ENCODE data around the gene SLC4A3.
"Not testable (repeated sequence)": the region's sequence is repeated elsewhere in the genome, so short reads cannot be mapped to it uniquely, and the experiment has no call there.

SLC4A3 gene

GRCh38 chr2:219645631-219646527, 18.4 kb downstream of the SLC4A3 start:
- peak in 20 of 56 donors; percentile 9 to 59 (median 30) for DNase-seq

- no peak for DNase-seq
Measured at GRCh38 chr2:219648176-219648575, 20.7 kb downstream of the SLC4A3 start.

GRCh38 chr2:219648963-219649362, 21.5 kb downstream of the SLC4A3 start:
- no peak for DNase-seq

GRCh38 chr2:219650426-219651248, 23.2 kb downstream of the SLC4A3 start:
- peak in 7 of 56 donors; percentile 11 to 41 (median 30) for DNase-seq

DNA sequence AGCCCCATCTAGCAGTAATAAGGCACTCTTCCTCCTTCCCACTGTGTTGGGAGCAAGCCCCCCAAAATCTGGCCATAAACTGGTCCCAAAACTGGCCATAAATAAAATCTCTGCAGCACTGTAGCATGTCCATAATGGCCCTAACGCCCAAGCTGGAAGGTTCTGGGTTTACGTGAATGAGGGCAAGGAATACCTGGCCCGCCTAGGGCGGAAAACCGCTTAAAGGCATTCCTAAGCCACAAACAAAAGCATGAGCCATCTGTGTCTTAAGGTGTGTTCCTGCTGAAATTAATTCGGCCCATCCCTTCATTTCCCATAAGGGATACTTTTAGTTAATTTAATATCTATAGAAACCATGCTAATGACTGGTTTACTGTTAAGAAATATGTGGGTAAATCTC, 24.2 kb downstream of the SLC4A3 start:
- not testable (repeated sequence) for DNase-seq

DNA sequence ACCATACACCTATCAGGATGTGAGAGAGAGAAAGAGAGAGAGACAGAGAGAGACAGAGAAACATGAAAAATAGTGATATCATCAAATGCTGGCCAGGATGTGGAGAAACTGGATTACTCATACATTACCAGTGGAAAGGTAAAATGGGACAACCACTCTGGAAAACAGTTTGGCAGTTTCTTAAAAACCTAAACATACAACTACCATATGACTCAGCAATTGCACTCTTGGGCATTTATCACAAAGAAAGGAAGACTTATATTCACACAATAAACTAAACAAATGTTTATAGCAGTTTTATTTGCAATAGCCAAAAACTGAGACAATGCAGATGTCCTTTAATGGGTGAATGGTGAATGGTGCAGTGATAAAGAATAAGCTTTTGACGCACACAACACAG, 29.1 kb downstream of the SLC4A3 start:
- DNase-seq, result no peak

DNA sequence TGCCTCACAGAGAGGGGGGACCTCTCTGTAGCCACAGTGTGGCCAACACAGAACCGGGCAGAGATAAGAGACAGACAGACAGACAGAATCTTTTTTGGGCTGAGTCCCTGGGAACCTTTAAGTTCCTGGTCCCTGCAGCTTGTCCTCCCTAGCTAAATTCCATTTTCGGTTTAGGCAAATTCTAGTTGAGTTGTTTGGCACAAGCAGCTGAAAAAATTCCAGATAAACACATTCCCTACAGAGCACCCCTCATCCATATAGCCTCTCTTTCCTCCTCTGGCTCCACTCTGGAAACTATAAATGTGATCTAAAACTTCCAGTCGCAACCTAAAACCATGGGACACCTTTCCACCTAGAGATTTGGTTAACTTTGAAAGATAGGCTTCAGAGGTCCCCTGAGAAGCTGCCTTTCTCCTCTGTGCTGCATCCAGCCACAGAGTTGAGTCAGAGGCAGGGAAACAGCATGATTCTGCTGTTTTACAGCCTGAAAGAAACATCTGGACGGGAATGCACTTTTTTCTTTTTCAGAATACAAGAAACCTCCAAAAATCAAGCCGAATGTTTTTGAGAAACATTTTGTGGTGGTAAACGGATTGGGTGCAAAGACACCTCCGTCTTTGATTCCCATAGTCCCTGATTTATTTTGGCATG, 30.9 kb downstream of the SLC4A3 start:
- DNase-seq, result no peak

DNA sequence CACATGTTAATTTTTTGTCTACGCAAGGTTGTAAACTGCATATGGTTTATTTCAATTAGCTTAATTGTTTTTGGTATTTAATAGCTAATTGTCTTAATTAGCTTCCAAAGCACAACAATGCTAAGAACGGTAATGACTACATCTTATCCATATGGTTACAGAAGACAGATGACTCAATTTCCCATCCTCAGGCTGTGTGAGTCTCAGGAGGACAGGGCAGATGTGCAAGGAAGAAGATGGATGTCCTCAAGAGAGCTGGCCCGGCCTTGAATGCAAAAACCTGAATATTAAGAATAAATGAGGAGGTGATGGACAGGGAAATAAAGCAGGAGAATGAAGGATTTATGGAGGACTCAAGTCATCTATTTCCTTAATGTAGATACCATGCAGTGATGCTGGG, 31.4 kb downstream of the SLC4A3 start:
- DNase-seq, result no peak

DNA sequence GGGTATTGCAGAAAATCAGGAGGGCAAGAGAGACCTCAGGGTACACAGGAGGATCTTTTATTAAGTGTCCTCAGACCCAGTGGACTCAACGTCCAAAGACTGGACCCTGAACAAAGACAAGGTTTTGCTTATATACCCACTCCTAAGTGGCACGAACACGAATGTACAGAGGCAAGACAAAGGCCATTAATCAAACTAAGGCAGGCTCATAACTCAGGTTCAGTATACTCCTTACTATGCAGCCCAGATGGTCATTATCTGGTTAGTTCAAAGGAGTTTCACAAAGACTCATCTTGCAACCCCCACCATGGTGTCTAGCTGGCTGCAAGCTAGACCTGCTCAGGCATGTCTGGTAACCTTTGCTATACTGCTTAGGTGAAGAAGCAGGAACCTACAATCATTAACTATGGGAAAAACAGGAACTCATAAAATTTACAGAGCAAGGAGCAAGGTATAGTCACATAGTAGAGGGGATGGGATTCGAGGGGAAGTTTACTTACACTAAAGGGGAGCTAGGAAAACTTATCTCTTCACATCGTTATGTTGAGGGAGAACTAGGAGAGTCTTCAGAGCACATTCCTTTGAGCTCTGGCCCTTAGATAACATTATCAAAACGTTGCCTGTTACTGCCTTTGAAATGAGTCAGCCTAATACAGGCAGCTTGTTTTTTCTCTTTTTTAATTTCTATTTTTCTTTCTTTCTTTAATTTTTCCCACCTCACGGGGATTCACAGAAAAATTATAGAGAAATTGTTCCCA, 33.9 kb downstream of the SLC4A3 start:
- no peak for DNase-seq

DNA sequence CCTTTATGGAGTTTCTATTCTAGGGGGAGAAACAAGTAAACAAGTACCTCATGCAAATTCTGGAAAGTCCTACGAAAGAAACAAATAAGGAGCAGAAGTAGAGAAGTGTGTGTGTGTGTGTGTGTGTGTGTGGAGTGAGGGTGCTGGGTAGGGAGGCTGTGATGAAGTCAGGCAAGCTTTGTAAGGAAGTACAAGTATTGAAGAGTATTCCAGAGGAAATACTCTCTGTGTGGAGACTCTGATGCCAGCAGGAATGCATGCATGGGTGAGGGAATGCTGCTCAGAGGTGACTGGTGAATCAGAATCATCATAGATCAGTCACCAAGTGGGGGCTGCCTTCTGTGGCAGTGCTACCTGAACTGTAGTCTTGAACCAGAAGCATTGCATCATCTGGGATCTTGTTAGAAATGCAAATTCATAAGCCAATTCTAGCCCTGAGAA, 34.5 kb downstream of the SLC4A3 start:
- DNase-seq, result peak in 12 of 56 donors; percentile 9 to 45 (median 24)

DNA sequence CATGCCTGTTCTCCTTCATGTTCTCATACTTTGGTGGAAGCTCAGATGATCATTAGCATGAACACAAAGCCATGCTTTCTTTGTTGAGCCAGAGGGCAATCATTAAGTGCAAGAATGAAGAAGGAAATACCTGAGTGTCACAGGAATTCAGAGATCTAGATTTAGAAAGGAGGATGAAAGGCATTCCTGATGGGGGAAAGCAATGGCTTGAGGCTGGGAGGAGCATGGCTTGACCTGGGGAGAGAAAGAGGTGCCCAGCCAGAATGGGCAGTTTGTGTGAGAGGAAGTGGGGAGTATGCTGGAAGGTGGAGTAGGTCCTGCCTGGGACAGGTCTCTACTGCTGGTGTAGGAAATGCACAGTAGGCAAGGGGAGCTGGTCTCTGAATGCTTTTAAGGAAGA, 35.1 kb downstream of the SLC4A3 start:
- no peak for DNase-seq

GRCh38 chr2:219663116-219663762, 35.8 kb downstream of the SLC4A3 start:
- DNase-seq, result no peak

GRCh38 chr2:219664041-219664440, 36.6 kb downstream of the SLC4A3 start:
- no peak for DNase-seq

DNA sequence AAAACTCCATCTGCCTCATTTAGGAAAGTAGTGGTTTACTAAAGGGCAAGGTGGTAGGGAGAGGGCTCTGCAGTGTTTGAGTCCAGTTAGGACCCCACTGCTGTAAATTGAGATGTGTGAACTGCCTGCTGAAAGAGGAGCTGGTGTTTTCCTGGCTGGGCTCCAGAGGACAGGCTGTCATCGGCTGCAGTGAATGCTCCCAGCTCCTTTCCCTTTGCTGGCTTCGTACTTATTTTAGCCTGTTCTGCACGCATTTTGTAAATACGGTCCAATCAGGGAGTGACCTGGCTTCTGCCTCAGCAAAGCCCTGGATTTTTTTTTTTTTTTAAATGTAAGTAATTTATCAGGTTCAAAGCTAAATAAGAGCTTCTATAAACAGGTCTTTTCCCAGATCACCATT, 37.5 kb downstream of the SLC4A3 start:
- DNase-seq, result peak in 1 of 56 donors; percentile 20

- no peak for DNase-seq
Measured at GRCh38 chr2:219665926-219666325, 38.5 kb downstream of the SLC4A3 start.

DNA sequence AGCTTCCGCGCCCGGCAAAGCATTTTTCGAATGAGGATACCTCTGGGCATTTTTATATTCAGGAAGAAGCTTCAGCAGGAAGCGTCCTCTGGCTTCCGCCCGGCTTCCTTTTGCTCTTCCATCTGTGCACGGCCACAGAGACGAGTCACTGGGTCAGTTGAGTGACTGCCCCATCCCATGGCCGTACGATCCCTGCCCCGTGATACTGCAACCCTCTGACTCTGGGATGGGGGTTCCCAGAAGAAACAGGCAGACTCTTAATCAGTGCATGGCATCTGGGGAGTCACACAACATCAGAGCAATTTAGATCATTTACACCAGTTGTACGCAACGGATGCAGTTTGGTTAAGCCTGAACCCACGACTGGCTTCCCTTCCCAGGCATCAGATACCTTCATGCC, 40.9 kb downstream of the SLC4A3 start:
- no peak for DNase-seq

DNA sequence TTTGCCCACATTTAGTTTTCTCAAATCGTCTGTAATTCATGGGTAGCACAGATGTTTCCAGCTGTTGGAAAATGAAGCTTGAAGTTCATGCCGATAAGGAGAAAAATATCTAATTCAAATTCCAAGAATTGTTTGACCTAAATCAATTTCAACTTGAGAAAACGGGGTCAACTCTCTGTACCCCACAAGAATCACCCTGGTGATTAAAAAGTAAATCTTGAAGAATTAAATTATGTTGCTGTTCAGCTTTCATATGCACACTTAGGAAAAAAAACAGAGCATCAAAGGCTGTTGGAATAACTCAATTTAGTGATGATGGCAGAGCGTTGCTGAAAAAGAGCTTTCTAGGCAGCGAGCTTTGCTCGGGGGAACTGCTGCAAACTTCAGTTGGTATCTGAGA, 43.0 kb downstream of the SLC4A3 start:
- DNase-seq, result no peak

GRCh38 chr2:219671279-219671678, 43.8 kb downstream of the SLC4A3 start:
- no peak for DNase-seq

- DNase-seq, result no peak
Measured at GRCh38 chr2:219672406-219672805, 45.0 kb downstream of the SLC4A3 start.

DNA sequence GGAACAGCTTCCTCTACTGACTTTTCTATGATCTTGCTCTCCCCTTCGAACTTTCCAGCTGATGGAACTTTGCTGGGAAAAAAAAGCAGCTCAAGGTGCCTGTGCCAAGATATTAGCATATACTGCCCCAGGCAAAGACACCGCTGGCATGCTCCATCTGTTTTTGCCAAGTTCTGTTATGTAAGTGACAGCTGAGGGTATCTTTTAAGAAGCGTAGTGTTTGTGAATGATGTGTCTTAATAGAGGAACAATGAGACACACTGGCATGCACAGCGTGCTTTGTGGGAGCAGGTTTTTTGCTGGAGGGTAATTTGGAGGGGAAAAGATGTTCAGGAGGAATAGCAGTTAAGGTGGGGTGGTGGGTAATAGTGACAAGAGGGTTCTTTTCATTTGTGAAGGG, 47.8 kb downstream of the SLC4A3 start:
- DNase-seq, result peak in 4 of 56 donors; percentile 3 to 20 (median 7)

Measured in nucleus accumbens (tissue), 56 donors.